Aorta (tissue), 5 donors: Measurements from ENCODE around the gene SLC18B1. TPM values are rescaled to one million over a fixed set of nuclear protein-coding genes. Genes with fewer than 3 reads are reported as not detected.

Experiments
- ATAC-seq: fragments of 200-7000 bp; cut with Tn5 transposase; one replicate; pipeline ENCODE4 v1.9.1; 2022; ENCODE audit warnings: moderate library complexity; ENCODE audit not compliant: low FRiP score
- DNase-seq, 2 donors: peaks; one replicate each; pipeline ENCODE4 v3.0.0-alpha.2; 2020
- H3K27ac ChIP-seq, 2 donors: one replicate each; pipeline ENCODE4 v1.5.1; 2013; ENCODE audit warnings: low read length in 2 of 2, mild to moderate bottlenecking in 2 of 2, moderate library complexity in 2 of 2, control low read depth in 1 of 2, inconsistent platforms in 1 of 2, low read depth in 1 of 2
- H3K27me3 ChIP-seq, 2 donors: one replicate each; pipeline ENCODE4 v1.6.1; 2013; ENCODE audit warnings: control low read depth in 1 of 2, low read length in 1 of 2, mild to moderate bottlenecking in 1 of 2, moderate library complexity in 1 of 2; ENCODE audit not compliant: insufficient read depth in 2 of 2, control insufficient read depth in 1 of 2
- H3K36me3 ChIP-seq, 2 donors: one replicate each; pipeline ENCODE4 v1.6.1; 2013; ENCODE audit warnings: control low read depth in 1 of 2, low read length in 1 of 2, mild to moderate bottlenecking in 1 of 2; ENCODE audit not compliant: insufficient read depth in 2 of 2, control insufficient read depth in 1 of 2
- H3K4me1 ChIP-seq, 2 donors: one replicate each; pipeline ENCODE4 v1.6.1; 2013; ENCODE audit warnings: low read length in 2 of 2, control low read depth in 1 of 2, mild to moderate bottlenecking in 1 of 2, moderate library complexity in 1 of 2; ENCODE audit not compliant: insufficient read depth in 2 of 2, control insufficient read depth in 1 of 2
- H3K4me3 ChIP-seq, 2 donors: one replicate each; pipeline ENCODE4 v1.5.1; 2013; ENCODE audit warnings: low read length in 2 of 2, control low read depth in 1 of 2, mild to moderate bottlenecking in 1 of 2
- H3K9me3 ChIP-seq: one replicate; pipeline ENCODE4 v1.6.1; 2013; ENCODE audit warnings: mild to moderate bottlenecking, low read length; ENCODE audit not compliant: control insufficient read depth
- WGBS, 2 donors: extraction: QIAGEN DNeasy Blood & Tissue Kit; methylation state at CpG; one replicate each; pipeline ENCODE4 v1.1.7; 2013; 5-methylcytosine and 5-hydroxymethylcytosine counted together
- intact Hi-C, 2 donors: fragments of 100-400 bp; cut with DNase I; formaldehyde crosslinking; loops; one replicate each; pipeline versions ENCODE4 v1.14.2 to v1.15.0; 2022
- polyA plus RNA-seq, 2 donors: library from polyadenylated mRNA; stranded (reverse); fragments of 200-250 nt; gene quantifications; one replicate each; pipeline ENCODE4 v1.2.3, GENCODE V29; 2013
- total RNA-seq, 2 donors: library from RNA; stranded (reverse); fragmentation: NEBNext Ultra II Directional; extraction: Animal tissue kit (Norgen Biotek cat#: 25700); gene quantifications; one replicate each; pipeline ENCODE4 v1.2.1, GENCODE V29; 2021
- donor health status: healthy with polysubstance abuse.
- donor health status: Bipolar disorder and iron deficiency.
- donor health status: DM: no; HTN: no; CAD: no.
- donor health status: DM: no; HTN: no; CAD: no.
- donor health status: DM: yes; HTN: yes; CAD: no.

SLC18B1 gene
- total and polyA plus RNA-seq, 4 donors, result 4.0 to 9.2 (median 5.7) TPM

DNA sequence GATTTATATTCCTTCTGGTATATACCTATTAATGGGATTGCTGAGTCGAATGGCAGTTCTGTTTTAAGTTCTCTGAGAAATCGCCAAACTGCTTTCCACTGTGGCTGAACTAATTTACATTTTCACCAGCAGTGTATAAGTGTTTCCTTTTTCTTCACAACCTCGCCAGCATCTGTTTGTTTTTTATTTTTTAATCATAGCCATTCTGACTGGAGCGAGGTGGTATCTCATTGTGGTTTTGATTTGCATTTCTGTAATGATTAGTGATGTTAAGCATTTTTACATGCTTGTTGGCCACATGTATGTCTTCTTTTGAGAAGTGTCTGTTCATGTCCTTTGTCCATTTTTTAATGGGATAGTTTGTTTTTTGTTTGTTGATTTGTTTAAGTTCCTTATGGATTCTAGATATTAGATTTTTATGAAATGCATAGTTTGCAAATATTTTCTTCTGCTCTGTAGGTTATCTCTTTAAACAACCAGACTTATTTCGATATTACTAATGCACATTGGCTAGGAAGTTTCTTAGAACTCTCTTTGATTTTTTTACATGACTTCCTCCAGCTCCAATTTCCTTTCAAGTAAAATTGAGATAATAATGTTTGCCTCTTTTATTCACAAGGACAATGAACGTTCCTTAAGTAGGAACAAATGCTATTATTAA lies 72.4 kb downstream of the SLC18B1 start:
- no peak for ATAC-seq
- H3K9me3 ChIP-seq, result no peaks in the 10 kb centered on the region
- WGBS, 2 donors, result 82% methylated on average over 6 of the region's 6 CpGs

DNA sequence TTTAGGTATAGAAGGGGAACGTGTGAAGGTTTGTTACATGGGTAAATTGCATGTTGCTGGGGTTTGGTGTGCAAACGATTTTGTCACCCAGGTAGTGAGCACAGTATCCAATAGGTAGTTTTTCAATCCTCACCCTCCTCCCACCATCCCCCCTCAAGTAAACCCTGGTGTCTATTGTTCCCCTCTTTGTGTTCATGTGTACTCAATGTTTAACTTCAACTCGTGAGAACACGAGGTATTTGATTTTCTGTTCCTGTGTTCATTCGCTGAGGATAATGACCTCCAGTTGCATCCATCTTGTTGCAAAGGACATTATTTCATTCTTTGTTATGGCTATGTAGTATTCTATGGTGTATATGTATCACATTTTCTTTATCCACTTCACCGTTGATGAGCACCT lies 73.0 kb downstream of the SLC18B1 start:
- ATAC-seq, result no peak
- H3K4me1 ChIP-seq, result no peaks in the 10 kb centered on the region
- WGBS, 2 donors, result 80 to 82% methylated on average over 6 of the region's 6 CpGs

More for the DNA sequence above, 72.4 kb downstream of the SLC18B1 start:
- intact Hi-C loops, result no loop called here
- H3K27me3 ChIP-seq, result no peaks in the 10 kb centered on the region
- H3K27ac ChIP-seq, result no peak overlapping the region
- no peak for DNase-seq
- H3K4me1 ChIP-seq, result no peaks in the 10 kb centered on the region
- H3K36me3 ChIP-seq, result no peaks in the 10 kb centered on the region
- no peak overlapping the region for H3K4me3 ChIP-seq

DNA sequence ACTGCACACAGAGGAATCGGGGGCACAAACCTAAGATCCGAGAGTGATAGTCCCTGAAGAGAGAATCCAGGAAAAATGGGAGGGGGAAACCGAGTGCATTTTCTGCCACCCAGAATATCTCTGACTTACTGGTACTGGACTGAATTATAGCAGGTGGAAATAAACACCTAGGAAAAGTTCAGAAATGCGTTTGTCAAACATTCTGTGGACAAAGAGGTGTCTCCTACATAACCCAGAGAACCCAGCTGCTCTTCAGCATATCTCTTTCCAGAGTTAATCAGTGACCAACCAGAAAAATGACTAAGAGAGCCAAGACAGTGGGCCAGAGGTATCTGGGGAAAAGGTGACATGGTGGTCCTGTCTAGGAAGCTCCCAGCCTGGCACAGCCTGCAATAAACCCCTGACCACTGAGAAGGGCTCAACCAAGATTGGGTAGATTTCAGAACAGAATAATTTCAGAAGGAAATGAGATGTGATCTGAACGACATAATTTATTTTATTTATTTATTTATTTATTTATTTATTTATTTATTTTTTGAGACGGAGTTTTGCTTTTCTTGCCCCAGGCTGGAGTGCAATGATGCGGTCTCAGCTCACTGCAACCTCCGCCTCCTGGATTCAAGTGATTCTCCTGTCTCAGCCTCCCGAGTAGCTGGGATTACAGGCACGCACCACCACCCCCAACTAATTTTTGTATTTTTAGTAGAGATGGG lies 78.5 kb downstream of the SLC18B1 start:
- no peak overlapping the region for H3K4me3 ChIP-seq
- H3K9me3 ChIP-seq, result no peaks in the 10 kb centered on the region
- no peaks in the 10 kb centered on the region for H3K4me1 ChIP-seq
- H3K36me3 ChIP-seq, result no peaks in the 10 kb centered on the region
- WGBS, 2 donors, result 94 to 95% methylated on average over 10 of the region's 10 CpGs
- no peaks in the 10 kb centered on the region for H3K27me3 ChIP-seq
- ATAC-seq (no peak), DNase-seq (no peak)
- H3K27ac ChIP-seq, result no peak overlapping the region
- intact Hi-C loops, result no loop called here

More for the DNA sequence above, 73.0 kb downstream of the SLC18B1 start:
- no peaks in the 10 kb centered on the region for H3K36me3 ChIP-seq
- no peak overlapping the region for H3K27ac ChIP-seq
- no peaks in the 10 kb centered on the region for H3K27me3 ChIP-seq
- no peaks in the 10 kb centered on the region for H3K9me3 ChIP-seq
- no peak for DNase-seq
- no peak overlapping the region for H3K4me3 ChIP-seq
- intact Hi-C loops, result no loop called here

Other genes starting within 250 kb of the SLC18B1 start
- gene TAAR8, start 246.0 kb downstream of the SLC18B1 start, total RNA-seq, result not detected
- gene TAAR8, start 246.0 kb downstream of the SLC18B1 start, polyA plus RNA-seq, result not detected
- gene TAAR6, start 228.3 kb downstream of the SLC18B1 start, total RNA-seq, result not detected
- not detected for gene TAAR6, start 228.3 kb downstream of the SLC18B1 start, polyA plus RNA-seq
- gene TAAR5, start 208.9 kb downstream of the SLC18B1 start, total RNA-seq, result not detected
- gene TAAR5, start 208.9 kb downstream of the SLC18B1 start, polyA plus RNA-seq, result not detected
- gene TAAR2, start 174.4 kb downstream of the SLC18B1 start, total RNA-seq, result not detected
- gene TAAR2, start 174.4 kb downstream of the SLC18B1 start, polyA plus RNA-seq, result not detected
- not detected for gene TAAR1, start 139.5 kb downstream of the SLC18B1 start, total RNA-seq
- not detected for gene TAAR1, start 139.5 kb downstream of the SLC18B1 start, polyA plus RNA-seq
- 1 to 10 TPM; 1.8 to 4.5 TPM for gene VNN1, start 84.6 kb downstream of the SLC18B1 start, total RNA-seq
- gene VNN1, start 84.6 kb downstream of the SLC18B1 start, polyA plus RNA-seq, result 10 to 100 TPM in 1 of 2 donors, under 1 TPM in 1; 0.69 to 21.8 TPM
- gene VNN2, start 40.7 kb downstream of the SLC18B1 start, total RNA-seq, result 10 to 100 TPM in 1 of 2 donors, 1 to 10 TPM in 1; 4.7 to 15.6 TPM
- 1 to 10 TPM in 1 of 2 donors, under 1 TPM in 1; 0.43 to 8.0 TPM for gene VNN2, start 40.7 kb downstream of the SLC18B1 start, polyA plus RNA-seq
- 100 to 1,000 TPM; 689 to 706 TPM for gene RPS12, start 15.9 kb upstream of the SLC18B1 start, total RNA-seq
- 1,000 to 10,000 TPM; 2,519 to 5,399 TPM for gene RPS12, start 15.9 kb upstream of the SLC18B1 start, polyA plus RNA-seq